H1 (cell line): ENCODE data around the gene PIK3R6.

Experiments used
- CTCF ChIP-seq, 3 experiments: IDR thresholded peaks; 1 replicate in 2 of 3; 2 replicates in 1 of 3; pipeline versions ENCODE4 v1.5.1 to v1.6.1; 2011; ENCODE audit warnings: low read length in 3 of 3, mild to moderate bottlenecking in 3 of 3, inconsistent platforms in 2 of 3, low read depth in 1 of 3, moderate library complexity in 1 of 3; ENCODE audit not compliant: insufficient read depth in 1 of 3; ENCODE audit errors: control extremely low read depth in 1 of 3
- EP300 ChIP-seq, 2 experiments: IDR thresholded peaks; 1 replicate in 1 of 2; 2 replicates in 1 of 2; pipeline ENCODE4 v1.6.1; 2011 to 2012; ENCODE audit warnings: low read depth in 2 of 2, low read length in 2 of 2, mild to moderate bottlenecking in 2 of 2, borderline replicate concordance in 1 of 2, inconsistent platforms in 1 of 2, moderate library complexity in 1 of 2
- USF2 ChIP-seq: IDR thresholded peaks from 2 replicates; pipeline ENCODE4 v1.6.1; 2011; ENCODE audit warnings: low read length, improper control_type of control experiment

- TF ChIP-seq USF2: no peak
- TF ChIP-seq CTCF (IDR thresholded peaks at IDR 0.05; ENCODE audit: control extremely low read depth in 1 of 3, insufficient read depth in 1 of 3, low read depth in 1 of 3, low read length in 3 of 3): no peak
- TF ChIP-seq EP300 (IDR thresholded peaks at IDR 0.05; ENCODE audit: borderline replicate concordance in 1 of 2, low read depth in 2 of 2, low read length in 2 of 2): no peak
These were observed 45.6 kb upstream of the PIK3R6 start for GRCh38 chr17:8913091-8913490.
